NCI-H226 (cell line): ENCODE data around the gene NAT10.

Experiments used
- DNase-seq: peaks from one replicate; pipeline ENCODE4 v3.0.0-alpha.2; 2015

NAT10 gene

GRCh38 chr11:34150494-34151151 lies 45.2 kb downstream of the NAT10 start:
- no peak for DNase-seq

GRCh38 chr11:34151166-34151565 lies 45.7 kb downstream of the NAT10 start:
- DNase-seq, result no peak

- no peak for DNase-seq
Measured at GRCh38 chr11:34151916-34152845, 46.8 kb downstream of the NAT10 start.

GRCh38 chr11:34154059-34154875 lies 48.8 kb downstream of the NAT10 start:
- DNase-seq, result no peak

- no peak for DNase-seq
Measured at GRCh38 chr11:34155057-34155756, 49.8 kb downstream of the NAT10 start.

- no peak for DNase-seq
Measured at GRCh38 chr11:34155757-34156062, 50.3 kb downstream of the NAT10 start.

GRCh38 chr11:34157163-34157562 lies 51.7 kb downstream of the NAT10 start:
- DNase-seq, result no peak

- DNase-seq, result no peak
Measured at GRCh38 chr11:34158661-34159060, 53.2 kb downstream of the NAT10 start.

- no peak for DNase-seq
Measured at GRCh38 chr11:34160049-34160721, 54.8 kb downstream of the NAT10 start.

- DNase-seq, result no peak
Measured at GRCh38 chr11:34160791-34161190, 55.4 kb downstream of the NAT10 start.

GRCh38 chr11:34161361-34161760 lies 55.9 kb downstream of the NAT10 start:
- no peak for DNase-seq

GRCh38 chr11:34161812-34162492 lies 56.5 kb downstream of the NAT10 start:
- no peak for DNase-seq

GRCh38 chr11:34162493-34162820 lies 57.0 kb downstream of the NAT10 start:
- no peak for DNase-seq

- no peak for DNase-seq
Measured at GRCh38 chr11:34162856-34163255, 57.4 kb downstream of the NAT10 start.

GRCh38 chr11:34165121-34165520 lies 59.7 kb downstream of the NAT10 start:
- DNase-seq, result no peak

- DNase-seq, result no peak
Measured at GRCh38 chr11:34165786-34166555, 60.5 kb downstream of the NAT10 start.

GRCh38 chr11:34166806-34167740 lies 61.6 kb downstream of the NAT10 start:
- DNase-seq, result no peak

GRCh38 chr11:34167961-34168360 lies 62.5 kb downstream of the NAT10 start:
- DNase-seq, result no peak

- DNase-seq, result no peak
Measured at GRCh38 chr11:34168642-34169420, 63.4 kb downstream of the NAT10 start.
